HepG2 (cell line): ENCODE results near the gene ARMC3. TPM values are rescaled to one million over a fixed set of nuclear protein-coding genes. Genes with fewer than 3 reads are reported as not detected.

Experiments
- ATAC-seq: fragments of 200-7000 bp; cut with Tn5 transposase; 3 replicates; pipeline ENCODE4 v1.9.1; 2020; ENCODE audit warnings: mild to moderate bottlenecking, moderate library complexity
- BruUV-seq: library from RNA; stranded (reverse); fragments of 400-500 nt; replicated peaks from 2 replicates; lab custom pipeline; 2021; lab: Mats Ljungman, UMichigan
- CTCF ChIA-PET: fragments of 300-600 bp; formaldehyde crosslinking; extraction: SDS; loops from one replicate; lab custom pipeline; 2021; ENCODE audit warnings: low total read pairs, inconsistent platforms, low intra/inter-chr PET ratio; lab: Yijun Ruan, JAX
- POLR2A ChIA-PET: fragments of 350-600 bp; sonication (Branson Sonifier 250); formaldehyde crosslinking; loops from one replicate; lab custom pipeline; 2020; ENCODE audit warnings: antibody characterized with exemption, inconsistent platforms; lab: Yijun Ruan, JAX
- DNase-seq: peaks from one replicate; pipeline ENCODE4 v3.0.0-alpha.2; 2015; ENCODE audit warnings: low spot score
- FAIRE-seq: peaks from 3 replicates; lab custom pipeline; 2011; peaks lifted over from hg19 to GRCh38; lab: Jason Lieb, UNC
- H2AFZ ChIP-seq: one replicate; pipeline ENCODE4 v1.6.1; 2011; ENCODE audit warnings: low read length, inconsistent platforms
- H3K27ac ChIP-seq: fragments of 300-600 bp; 3 replicates; pipeline ENCODE4 v1.8.0; 2011; ENCODE audit warnings: mixed run types, mild to moderate bottlenecking, mixed read lengths, low read length, inconsistent platforms; ENCODE audit not compliant: insufficient read depth; ENCODE audit errors: extremely low read length
- H3K27me3 ChIP-seq, 2 experiments: fragments of 200-600 bp in 1 of 2; 2 replicates in 1 of 2; 3 replicates in 1 of 2; pipeline versions ENCODE4 v1.6.0 to v1.8.0; 2011; ENCODE audit warnings: low read length in 2 of 2, mild to moderate bottlenecking in 2 of 2, moderate library complexity in 2 of 2, inconsistent platforms in 1 of 2; ENCODE audit not compliant: insufficient read depth in 2 of 2, control insufficient read depth in 1 of 2
- H3K36me3 ChIP-seq, 2 experiments: fragments of 200-600 bp in 1 of 2; replicated peaks in 1 of 2; 2 replicates in 1 of 2; 3 replicates in 1 of 2; pipeline versions ENCODE4 v1.5.1 to v1.8.0; 2011; ENCODE audit warnings: low read length in 2 of 2, inconsistent platforms in 1 of 2; ENCODE audit not compliant: insufficient read depth in 2 of 2, control insufficient read depth in 1 of 2
- H3K4me1 ChIP-seq: 2 replicates; pipeline ENCODE4 v1.5.1; 2012; ENCODE audit warnings: low read length, inconsistent platforms; ENCODE audit not compliant: insufficient read depth
- H3K4me2 ChIP-seq: 2 replicates; pipeline ENCODE4 v1.6.0; 2011; ENCODE audit warnings: low read depth, low read length, inconsistent platforms
- H3K4me3 ChIP-seq, 3 experiments: fragments of 200-600 bp in 1 of 3; sonication (generic), shearing (Covaris generic) in 1 of 3; replicated peaks in 1 of 3; 2 replicates each; pipeline ENCODE4 v1.5.1; 2011 to 2016; ENCODE audit warnings: low read length in 3 of 3, inconsistent platforms in 2 of 3, low read depth in 2 of 3, mild to moderate bottlenecking in 2 of 3, control low read depth in 1 of 3, mixed read lengths in 1 of 3; ENCODE audit not compliant: insufficient read depth in 1 of 3
- H3K79me2 ChIP-seq: one replicate; pipeline ENCODE4 v1.6.1; 2011; ENCODE audit warnings: low read length, inconsistent platforms; ENCODE audit not compliant: insufficient read depth
- H3K9ac ChIP-seq: 2 replicates; pipeline ENCODE4 v1.6.0; 2011; ENCODE audit warnings: mild to moderate bottlenecking, low read depth, low read length, inconsistent platforms; ENCODE audit not compliant: insufficient read depth
- H3K9me3 ChIP-seq: 2 replicates; pipeline ENCODE4 v1.5.1; 2012; ENCODE audit warnings: mild to moderate bottlenecking, low read length
- H4K20me1 ChIP-seq: 2 replicates; pipeline ENCODE4 v1.6.0; 2011; ENCODE audit warnings: inconsistent platforms, mild to moderate bottlenecking, low read length, moderate library complexity; ENCODE audit not compliant: insufficient read depth
- AHDC1 ChIP-seq: sonication (generic); formaldehyde crosslinking; IDR thresholded peaks from 2 replicates; pipeline ENCODE4 v1.5.1; 2020; ENCODE audit warnings: mild to moderate bottlenecking, missing genetic modification reagents, borderline replicate concordance
- AKAP8 ChIP-seq: sonication (generic); formaldehyde crosslinking; IDR thresholded peaks from 2 replicates; pipeline ENCODE4 v1.5.1; 2020; ENCODE audit warnings: mild to moderate bottlenecking, missing genetic modification reagents
- NR3C1 ChIP-seq: sonication (generic); formaldehyde crosslinking; IDR thresholded peaks from 2 replicates; pipeline ENCODE4 v1.4.0; 2020; ENCODE audit warnings: missing genetic modification reagents
- SETDB1 ChIP-seq: sonication (generic); formaldehyde crosslinking; IDR thresholded peaks from 2 replicates; pipeline ENCODE4 v1.5.1; 2020; ENCODE audit warnings: missing genetic modification reagents, mild to moderate bottlenecking, borderline replicate concordance
- SMAD1 ChIP-seq: sonication (generic); formaldehyde crosslinking; IDR thresholded peaks from 2 replicates; pipeline ENCODE4 v1.4.0; 2020; ENCODE audit warnings: missing genetic modification reagents, low read depth, mild to moderate bottlenecking, borderline replicate concordance
- SSRP1 ChIP-seq: IDR thresholded peaks from 2 replicates; pipeline ENCODE4 v1.6.1; 2016; ENCODE audit warnings: control low read depth
- THYN1 ChIP-seq: sonication (generic); formaldehyde crosslinking; IDR thresholded peaks from 2 replicates; pipeline ENCODE4 v1.8.1; 2023; ENCODE audit warnings: low read depth, mild to moderate bottlenecking, moderate library complexity, missing genetic modification reagents, borderline replicate concordance
- ZNF567 ChIP-seq: sonication (generic); formaldehyde crosslinking; IDR thresholded peaks from 2 replicates; pipeline ENCODE4 v1.8.1; 2023; ENCODE audit warnings: mild to moderate bottlenecking, missing genetic modification reagents, borderline replicate concordance
- ZNF713 ChIP-seq: sonication (generic); formaldehyde crosslinking; IDR thresholded peaks from 2 replicates; pipeline ENCODE4 v1.4.0; 2020; ENCODE audit warnings: mild to moderate bottlenecking, missing genetic modification reagents
- WGBS: methylation state at CpG from one replicate; pipeline ENCODE4 v1.1.6; 2017; ENCODE audit warnings: low lambda C conversion rate; 5-methylcytosine and 5-hydroxymethylcytosine counted together
- in situ Hi-C: cut with HindIII; loops from 2 replicates; pipeline ENCODE4 v1.10.0; 2017; ENCODE audit warnings: low pct_unique_long_range_greater_than_20kb; ENCODE audit not compliant: extremely low pct_ligation_motif_present
- intact Hi-C: fragments of 100-400 bp; cut with micrococcal nuclease; formaldehyde crosslinking; loops from one replicate; pipeline ENCODE4 v1.10.0; 2022; ENCODE audit not compliant: unreplicated experiment
- polyA plus RNA-seq, 8 experiments: library from polyadenylated mRNA; depleted of rRNA in 3 of 8; stranded (reverse) in 7 of 8; unstranded in 1 of 8; fragments of >200 nt; fragmentation: Illumina TruSeq in 4 of 8; extraction: Trizol in 4 of 8; gene quantifications; 2 replicates each; pipeline versions ENCODE4 v1.2.1 to v1.2.3, GENCODE V29; 2011 to 2016; ENCODE audit warnings: low read depth in 4 of 8, missing spikeins in 1 of 8, mixed read lengths in 1 of 8; ENCODE audit not compliant: insufficient read depth in 1 of 8
- total RNA-seq, 5 experiments: library from RNA; depleted of rRNA; stranded (reverse); fragments of >200 nt; fragmentation: Illumina TruSeq; extraction: Trizol; gene quantifications; 2 replicates each; pipeline ENCODE4 v1.2.3, GENCODE V29; 2016; ENCODE audit warnings: low read depth in 1 of 5
- TF ChIP-seq, protein P1 (sequence below): sonication (generic); formaldehyde crosslinking; IDR thresholded peaks from 2 replicates; pipeline ENCODE4 v1.4.0; 2020; ENCODE audit warnings: missing genetic modification reagents; ENCODE audit errors: not compliant biosample characterization
- TF ChIP-seq, protein P2 (sequence below): sonication (generic); formaldehyde crosslinking; conservative IDR thresholded peaks from 2 replicates; pipeline ENCODE4 v1.4.0; 2020; ENCODE audit warnings: missing genetic modification reagents

Gene ARMC3
- total and polyA plus RNA-seq, 2 of the 13 experiments (the other 11 are each of a cell fraction or from before 2014, with no cell fraction given) = not detected

- H3K4me2 ChIP-seq = no peak overlapping the region
- DNase-seq = no peak
- no peaks in the 10 kb centered on the region for H4K20me1 ChIP-seq
- in situ Hi-C loops (no loop called here), intact Hi-C loops (no loop called here)
- no TSS peak for BruUV-seq
- ChIA-PET POLR2A (no interaction called here), CTCF (no interaction called here)
- H3K9ac ChIP-seq = no peak overlapping the region
- TF ChIP-seq AKAP8 (no peak), THYN1 (CRISPR knock-in tag) (no peak), ZNF567 (CRISPR knock-in tag) (no peak), SSRP1 (CRISPR knock-in tag) (no peak), ZNF713 (CRISPR knock-in tag) (no peak), NR3C1 (CRISPR knock-in tag) (no peak), SETDB1 (CRISPR knock-in tag) (no peak), SMAD1 (CRISPR knock-in tag) (no peak), AHDC1 (no peak)
- TF ChIP-seq, protein P1, sequence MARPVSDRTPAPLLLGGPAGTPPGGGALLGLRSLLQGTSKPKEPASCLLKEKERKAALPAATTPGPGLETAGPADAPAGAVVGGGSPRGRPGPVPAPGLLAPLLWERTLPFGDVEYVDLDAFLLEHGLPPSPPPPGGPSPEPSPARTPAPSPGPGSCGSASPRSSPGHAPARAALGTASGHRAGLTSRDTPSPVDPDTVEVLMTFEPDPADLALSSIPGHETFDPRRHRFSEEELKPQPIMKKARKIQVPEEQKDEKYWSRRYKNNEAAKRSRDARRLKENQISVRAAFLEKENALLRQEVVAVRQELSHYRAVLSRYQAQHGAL = no peak
- TF ChIP-seq, protein P2, sequence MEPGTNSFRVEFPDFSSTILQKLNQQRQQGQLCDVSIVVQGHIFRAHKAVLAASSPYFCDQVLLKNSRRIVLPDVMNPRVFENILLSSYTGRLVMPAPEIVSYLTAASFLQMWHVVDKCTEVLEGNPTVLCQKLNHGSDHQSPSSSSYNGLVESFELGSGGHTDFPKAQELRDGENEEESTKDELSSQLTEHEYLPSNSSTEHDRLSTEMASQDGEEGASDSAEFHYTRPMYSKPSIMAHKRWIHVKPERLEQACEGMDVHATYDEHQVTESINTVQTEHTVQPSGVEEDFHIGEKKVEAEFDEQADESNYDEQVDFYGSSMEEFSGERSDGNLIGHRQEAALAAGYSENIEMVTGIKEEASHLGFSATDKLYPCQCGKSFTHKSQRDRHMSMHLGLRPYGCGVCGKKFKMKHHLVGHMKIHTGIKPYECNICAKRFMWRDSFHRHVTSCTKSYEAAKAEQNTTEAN (CRISPR knock-in tag) = no peak
- no peak overlapping the region for H3K4me3 ChIP-seq
- no peak for FAIRE-seq
- no peak overlapping the region for H3K27ac ChIP-seq
- H3K4me1 ChIP-seq = no peaks in the 10 kb centered on the region
- H2AFZ ChIP-seq = no peak overlapping the region
- H3K9me3 ChIP-seq = no peaks in the 10 kb centered on the region
- H3K79me2 ChIP-seq = no peaks in the 10 kb centered on the region
- H3K27me3 ChIP-seq = no peaks in the 10 kb centered on the region; a peak in 1 of 5 replicates
- WGBS = 37% methylated on average over 10 of the region's 10 CpGs
- H3K36me3 ChIP-seq = no peaks in the 10 kb centered on the region
- no peak for ATAC-seq
Measured at GRCh38 chr10:23037152-23037551, 109.3 kb downstream of the ARMC3 start.
